NCI-H1694 (cell line): ENCODE measurements around the gene UBE2S.

Source experiments
- DNase-seq: peaks from one replicate; lab custom pipeline; 2025; lab: John Stamatoyannopoulos, UW

UBE2S gene

DNA sequence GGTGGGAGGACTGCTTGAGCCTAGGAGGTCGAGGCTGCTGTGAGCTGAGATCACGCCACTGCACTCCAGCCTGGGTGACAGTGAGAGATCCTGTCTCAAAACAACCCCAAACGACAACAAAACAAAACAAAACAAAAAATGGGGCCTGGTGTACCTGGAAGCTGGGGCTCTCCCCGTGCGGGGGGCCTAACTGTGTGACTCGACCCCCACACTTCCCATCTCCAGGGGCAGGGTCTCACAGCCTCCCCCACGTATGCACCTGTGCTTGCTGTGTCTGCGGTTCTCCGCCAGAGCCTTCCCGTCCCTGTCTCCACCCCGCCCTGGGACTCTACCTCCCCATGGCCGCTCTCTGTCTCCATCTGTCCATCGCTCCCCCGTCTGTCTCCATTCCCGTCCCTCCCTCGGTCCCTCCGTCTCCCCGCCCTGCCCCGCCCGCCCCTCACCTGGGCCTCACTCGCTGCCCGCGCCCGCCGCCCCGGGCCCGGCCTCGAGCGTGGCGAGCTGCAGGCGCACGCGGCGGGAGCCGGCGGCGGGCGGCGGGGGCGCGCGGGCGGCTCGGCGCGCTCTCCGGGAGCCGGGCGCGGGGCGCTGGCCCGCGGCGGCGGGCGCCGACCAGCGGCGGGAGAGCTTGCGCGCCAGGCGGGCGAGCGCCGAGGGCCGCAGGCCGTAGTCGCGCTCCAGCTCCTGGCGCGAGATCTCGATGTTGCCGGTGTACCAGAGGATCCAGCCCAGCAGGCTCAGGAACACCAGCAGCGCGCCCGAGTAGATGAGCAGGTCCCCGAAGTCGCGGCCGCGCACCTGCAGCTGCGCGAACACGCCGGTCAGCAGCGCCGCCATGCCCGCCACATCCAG, 24.1 kb downstream of the UBE2S start:
- peak; percentile 16 for DNase-seq

GRCh38 chr19:55382522-55383054, 25.0 kb downstream of the UBE2S start:
- no peak for DNase-seq

GRCh38 chr19:55382013-55382412, 25.6 kb downstream of the UBE2S start:
- DNase-seq = no peak

DNA sequence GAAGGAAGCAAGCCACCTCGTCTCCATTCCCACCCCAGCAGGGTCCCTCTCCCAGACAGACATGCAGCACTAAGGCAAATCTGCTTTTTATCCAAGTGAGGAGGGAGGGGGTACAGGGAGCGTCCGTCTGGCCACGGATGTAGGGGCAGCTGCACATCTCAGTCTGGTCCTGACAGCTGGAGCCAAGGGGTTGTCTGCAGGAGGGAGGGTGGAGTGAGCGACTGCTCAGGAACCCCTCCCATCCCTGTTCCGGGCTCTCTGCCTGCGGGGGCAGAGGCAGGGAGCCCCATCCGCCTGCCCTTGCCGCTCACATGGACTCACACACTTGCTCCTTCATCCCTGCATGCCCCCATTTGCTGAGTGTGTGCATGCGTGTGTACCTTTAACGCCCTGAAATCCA, 28.4 kb downstream of the UBE2S start:
- no peak for DNase-seq

DNA sequence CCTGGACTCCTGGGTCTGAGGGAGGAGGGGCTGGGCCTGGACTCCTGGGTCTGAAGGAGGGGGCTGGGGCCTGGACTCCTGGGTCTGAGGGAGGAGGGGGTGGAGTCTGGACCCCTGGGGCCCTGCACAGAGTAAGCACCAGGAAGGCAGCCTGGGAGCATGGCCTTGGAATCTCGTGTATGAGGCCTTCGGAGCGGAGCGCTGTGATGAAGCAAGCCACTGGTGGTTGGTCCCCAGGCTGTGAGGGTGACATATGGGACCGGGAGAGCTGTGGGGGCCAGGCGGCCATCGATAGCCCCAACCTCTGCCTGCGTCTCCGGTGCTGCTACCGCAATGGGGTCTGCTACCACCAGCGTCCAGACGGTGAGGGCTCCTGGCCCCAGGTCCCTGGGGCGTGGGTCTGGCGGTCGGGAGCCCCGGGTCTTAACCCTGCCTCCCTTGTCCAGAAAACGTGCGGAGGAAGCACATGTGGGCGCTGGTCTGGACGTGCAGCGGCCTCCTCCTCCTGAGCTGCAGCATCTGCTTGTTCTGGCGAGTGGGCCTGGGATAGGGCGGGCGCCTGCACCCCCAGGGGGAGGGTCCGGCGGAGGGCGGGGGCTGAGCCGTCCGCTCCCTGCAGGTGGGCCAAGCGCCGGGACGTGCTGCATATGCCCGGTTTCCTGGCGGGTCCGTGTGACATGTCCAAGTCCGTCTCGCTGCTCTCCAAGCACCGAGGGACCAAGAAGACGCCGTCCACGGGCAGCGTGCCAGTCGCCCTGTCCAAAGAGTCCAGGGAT, 30.0 kb downstream of the UBE2S start:
- DNase-seq = no peak

DNA sequence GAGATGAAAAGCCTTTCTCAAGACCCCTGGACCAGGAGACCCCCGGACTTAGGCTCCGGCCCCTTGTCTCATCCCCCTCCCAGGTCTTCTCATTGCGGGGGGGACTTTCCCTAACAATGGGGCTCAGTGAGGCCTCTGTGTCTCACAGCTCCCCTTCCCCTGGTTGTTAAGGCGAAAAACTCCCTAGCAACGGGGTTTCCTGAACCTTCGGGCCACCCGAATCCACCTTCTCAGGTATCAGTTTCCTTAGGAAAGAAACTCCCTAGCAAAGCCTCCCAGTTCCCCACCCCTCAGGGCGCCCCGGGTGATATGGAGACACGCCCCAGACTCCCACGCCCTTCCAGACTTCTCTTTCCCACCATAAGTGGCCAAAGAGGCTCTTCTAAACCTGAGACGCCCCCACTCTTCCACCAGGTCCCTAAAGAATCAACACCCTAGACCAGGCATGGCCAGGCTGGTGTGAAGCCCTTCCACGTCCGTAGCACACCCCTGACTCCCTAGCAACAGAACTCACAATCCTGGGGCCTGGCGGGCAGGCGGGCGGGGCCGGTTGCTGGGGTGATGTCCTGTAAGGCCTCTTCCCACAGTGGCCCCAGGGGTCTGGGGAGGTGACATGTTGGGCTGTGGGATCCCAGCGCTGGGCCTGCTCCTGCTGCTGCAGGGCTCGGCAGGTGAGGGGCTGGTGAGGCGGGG, 31.2 kb downstream of the UBE2S start, which contains the start of gene TMEM190:
TMEM190 (plus strand) TSS at position 586 of the 693 bp plus-strand sequence; CDS start at position 614, 28 bp downstream.
- no peak for DNase-seq

DNA sequence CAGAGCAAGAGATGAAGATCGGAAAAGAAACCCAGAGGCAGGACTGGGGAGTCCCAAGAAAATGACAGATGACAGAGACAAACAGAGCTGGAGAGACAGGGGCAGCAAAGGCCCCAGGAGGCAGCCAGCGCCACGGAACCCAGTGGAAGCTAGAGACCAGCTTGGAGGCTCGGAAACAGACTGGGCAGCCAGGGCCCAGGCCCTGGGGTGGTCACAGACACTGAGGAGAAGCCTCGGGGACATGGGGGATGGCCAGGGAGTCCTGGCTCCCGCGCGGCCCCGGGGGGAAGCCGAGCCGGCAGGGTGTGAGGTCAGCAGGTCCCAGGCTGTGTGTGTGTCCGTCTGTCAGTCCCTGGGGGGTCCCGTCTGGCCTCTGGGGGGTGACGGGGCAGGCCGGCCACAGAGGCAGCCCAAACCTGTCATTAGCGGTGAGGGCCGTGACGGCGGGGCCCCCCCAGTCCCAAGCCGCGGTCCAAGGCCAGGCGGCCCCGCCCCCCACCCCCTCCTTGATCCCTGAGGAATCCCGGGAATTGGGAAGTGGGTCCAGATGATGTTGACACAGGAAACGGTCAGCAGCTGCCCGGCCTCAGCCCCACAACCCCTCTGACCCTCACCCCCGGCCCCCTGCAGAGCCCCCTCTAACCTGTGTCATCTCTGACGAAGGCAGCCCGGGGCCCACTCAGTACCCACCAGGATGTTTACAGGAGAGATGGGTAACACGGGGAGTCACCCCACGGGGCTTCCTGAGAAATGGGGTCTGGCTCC, 33.4 kb downstream of the UBE2S start:
- no peak for DNase-seq

DNA sequence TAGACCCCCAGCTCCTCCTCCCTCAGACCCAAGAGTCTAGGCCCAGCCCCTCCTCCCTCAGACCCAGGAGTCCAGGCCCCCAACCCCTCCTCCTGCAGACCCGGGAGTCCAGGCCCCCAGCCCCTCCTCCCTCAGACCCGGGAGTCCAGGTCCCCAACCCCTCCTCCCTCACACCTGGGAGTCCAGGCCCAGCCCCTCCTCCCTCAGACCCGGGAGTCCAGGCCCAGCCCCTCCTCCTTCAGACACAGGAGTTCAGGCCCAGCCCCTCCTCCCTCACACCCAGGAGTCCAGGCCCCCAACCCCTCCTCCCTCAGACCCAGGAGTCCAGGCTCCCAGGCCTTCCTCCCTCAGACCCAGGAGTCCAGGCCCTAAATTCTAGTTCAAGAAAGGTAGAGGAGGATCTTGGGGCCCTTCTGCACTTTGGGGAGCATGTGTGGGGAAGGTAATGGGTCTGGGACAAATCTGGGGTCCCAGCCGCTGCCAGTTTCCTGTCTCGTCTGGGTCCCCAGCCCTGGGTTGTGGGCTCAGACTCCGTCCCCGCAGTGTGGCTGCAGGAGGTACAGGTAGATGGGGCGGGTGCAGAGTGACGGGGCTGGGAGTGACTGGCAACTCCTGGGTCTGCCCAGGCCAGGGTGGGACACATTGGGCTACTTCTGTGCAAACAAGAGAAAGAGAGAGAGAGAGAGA, 34.1 kb downstream of the UBE2S start:
- no peak for DNase-seq

GRCh38 chr19:55372316-55373081, 35.1 kb downstream of the UBE2S start:
- DNase-seq = no peak

DNA sequence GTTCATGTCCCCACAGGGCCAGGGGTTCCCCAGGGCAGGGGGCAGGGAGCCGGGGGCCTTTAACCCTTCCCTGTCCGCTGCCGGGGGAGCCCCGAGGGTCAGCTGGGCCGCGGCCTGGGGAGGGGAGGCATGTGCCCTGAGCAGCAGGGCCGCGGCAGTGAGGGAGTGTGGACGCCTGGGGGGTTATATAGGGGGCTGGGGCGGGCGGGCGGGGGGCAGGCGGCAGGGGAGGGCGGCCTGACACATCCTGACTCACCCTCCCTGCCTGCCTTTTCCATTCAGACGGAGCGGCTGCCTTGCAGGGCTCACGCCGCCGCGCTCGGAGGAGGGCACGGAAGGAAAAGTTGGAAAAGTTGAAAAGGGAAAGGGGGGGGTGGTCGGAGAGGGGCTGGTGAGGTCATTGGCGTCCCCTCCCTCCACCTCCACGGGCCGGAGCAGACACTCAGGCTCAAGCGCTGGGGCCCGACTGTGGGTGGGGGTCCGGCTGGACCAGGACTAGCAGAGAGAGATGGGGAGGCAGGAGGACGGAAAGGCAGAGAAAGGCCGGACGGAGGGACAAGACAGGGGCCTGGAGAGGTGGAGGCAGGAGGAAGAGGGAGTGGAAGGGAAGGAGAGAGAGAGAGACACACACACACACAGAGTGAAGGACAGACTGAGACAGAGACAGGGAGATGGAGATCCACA, 37.1 kb downstream of the UBE2S start, which contains the start of gene IL11:
IL11 (minus strand) TSS at position 159 of the 684 bp plus-strand sequence; CDS start at position 6, 153 bp downstream.
- no peak for DNase-seq

GRCh38 chr19:55369653-55370304, 37.8 kb downstream of the UBE2S start:
- peak; percentile 10 for DNase-seq

GRCh38 chr19:55368701-55369563, 38.7 kb downstream of the UBE2S start:
- DNase-seq = no peak

DNA sequence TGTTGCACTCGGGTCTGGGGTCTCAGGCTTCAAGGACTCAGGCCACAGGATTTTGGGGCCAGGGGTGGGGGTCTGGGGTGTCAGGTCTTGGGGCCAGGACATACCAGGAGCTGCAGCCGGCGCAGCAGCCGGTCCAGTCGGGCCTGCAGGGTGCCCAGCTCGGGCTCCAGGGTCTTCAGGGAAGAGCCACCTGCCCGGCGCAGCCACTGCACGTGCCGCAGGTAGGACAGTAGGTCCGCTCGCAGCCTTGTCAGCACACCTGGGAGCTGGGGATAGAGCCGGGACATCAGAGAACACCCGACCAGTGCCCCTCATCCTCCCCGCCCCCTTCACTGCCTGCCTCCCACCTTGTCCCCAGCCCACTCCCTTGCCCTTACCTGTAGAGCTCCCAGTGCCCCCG, 39.5 kb downstream of the UBE2S start:
- no peak for DNase-seq

- no peak for DNase-seq
These were observed 40.8 kb downstream of the UBE2S start for GRCh38 chr19:55366790-55367189.

DNA sequence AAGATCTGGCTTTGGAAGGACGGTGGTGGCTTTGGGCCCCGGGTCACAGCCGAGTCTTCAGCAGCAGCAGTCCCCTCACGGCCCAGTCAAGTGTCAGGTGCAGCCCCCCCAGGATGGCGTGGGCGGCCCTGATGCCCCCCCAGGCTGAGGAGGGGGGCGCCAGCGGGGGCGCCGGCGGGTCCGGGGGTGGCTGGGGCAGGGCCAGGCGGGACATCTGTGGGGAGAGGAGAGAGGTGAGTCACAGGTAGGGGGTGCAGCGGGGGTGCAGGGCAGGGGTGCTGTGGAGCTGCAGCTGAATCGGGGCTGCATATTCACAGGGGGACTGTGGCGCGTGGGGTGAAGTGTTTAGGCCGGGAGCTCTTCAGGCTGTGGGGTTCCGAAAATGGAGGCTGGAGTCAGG, 41.6 kb downstream of the UBE2S start:
- DNase-seq = no peak

- no peak for DNase-seq
These were observed 42.3 kb downstream of the UBE2S start for GRCh38 chr19:55365245-55365644.

GRCh38 chr19:55362990-55363716, 44.4 kb downstream of the UBE2S start, which contains the start of gene GARIN5B:
GARIN5B (minus strand) TSS chr19:55363260; CDS start chr19:55363066, 194 bp downstream.
- no peak for DNase-seq
